Activated CD4-positive, alpha-beta T cell treated with anti-CD3 and anti-CD28 coated beads, Interleukin-2, amount 50 U/mL, for 4 hours (primary cell): ENCODE data around the gene TMUB2.
A peak's percentile ranks its signal among the peaks of the same experiment; 100 is the strongest.

Source experiments
- DNase-seq, 2 experiments: peaks; one replicate each; pipeline ENCODE4 v3.0.0-alpha.2; 2020

Gene TMUB2

DNA sequence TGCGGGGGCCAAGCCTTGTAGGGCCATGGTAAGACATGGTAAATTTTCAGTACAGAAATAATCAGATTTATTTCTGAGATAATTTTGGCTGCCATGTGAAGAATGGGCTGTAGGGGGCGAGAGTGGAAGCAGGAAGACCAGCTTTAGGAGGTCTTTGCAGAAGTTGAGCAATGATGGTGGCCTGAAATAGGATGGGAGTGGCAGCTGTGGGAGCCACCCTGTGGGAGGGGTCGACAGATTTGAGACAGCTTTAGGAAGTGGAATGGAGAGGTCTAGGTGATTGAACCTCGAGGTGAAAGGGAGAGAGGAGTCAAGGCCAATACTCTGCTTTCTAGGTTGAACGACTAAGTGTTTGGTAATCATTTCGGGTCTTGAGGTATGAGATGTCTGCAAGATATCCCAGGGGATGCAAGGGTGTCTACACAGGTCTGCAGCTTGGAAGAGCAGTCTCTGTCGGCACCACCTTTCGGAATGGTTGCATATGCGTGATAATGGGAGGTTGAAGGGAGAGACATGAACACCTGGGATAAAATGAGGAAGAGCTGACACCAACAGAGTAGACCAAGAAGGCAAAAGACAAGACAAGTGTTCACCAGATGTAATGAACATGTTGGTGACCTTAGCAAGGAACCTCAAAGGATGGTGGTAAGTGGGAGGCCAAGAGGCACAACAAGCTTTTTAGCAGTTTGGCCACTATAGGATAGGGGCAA, 17.1 kb downstream of the TMUB2 start:
- DNase-seq, result peak; percentile 38

DNA sequence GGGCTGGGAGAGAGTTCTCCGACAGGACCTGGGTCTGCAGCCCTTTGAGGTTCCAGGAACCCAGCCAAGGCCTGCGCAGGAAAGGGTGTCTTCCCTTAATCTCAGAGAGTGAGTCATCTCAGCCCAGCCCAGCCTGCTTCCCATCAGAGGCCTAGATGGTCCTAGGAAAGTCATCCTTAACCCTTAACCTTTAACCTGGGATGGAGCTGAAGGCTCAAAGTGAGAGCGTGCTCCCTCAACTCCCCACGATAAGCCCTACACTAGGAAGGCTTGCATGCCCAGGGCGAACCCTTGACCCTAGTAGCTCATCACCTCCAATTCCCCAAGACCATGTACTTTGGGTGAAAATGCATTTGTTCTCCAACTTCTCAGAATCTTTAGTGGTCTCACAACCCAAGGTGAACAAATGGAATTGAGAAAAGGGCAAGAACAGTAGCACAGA, 17.7 kb downstream of the TMUB2 start:
- DNase-seq, result no peak

DNA sequence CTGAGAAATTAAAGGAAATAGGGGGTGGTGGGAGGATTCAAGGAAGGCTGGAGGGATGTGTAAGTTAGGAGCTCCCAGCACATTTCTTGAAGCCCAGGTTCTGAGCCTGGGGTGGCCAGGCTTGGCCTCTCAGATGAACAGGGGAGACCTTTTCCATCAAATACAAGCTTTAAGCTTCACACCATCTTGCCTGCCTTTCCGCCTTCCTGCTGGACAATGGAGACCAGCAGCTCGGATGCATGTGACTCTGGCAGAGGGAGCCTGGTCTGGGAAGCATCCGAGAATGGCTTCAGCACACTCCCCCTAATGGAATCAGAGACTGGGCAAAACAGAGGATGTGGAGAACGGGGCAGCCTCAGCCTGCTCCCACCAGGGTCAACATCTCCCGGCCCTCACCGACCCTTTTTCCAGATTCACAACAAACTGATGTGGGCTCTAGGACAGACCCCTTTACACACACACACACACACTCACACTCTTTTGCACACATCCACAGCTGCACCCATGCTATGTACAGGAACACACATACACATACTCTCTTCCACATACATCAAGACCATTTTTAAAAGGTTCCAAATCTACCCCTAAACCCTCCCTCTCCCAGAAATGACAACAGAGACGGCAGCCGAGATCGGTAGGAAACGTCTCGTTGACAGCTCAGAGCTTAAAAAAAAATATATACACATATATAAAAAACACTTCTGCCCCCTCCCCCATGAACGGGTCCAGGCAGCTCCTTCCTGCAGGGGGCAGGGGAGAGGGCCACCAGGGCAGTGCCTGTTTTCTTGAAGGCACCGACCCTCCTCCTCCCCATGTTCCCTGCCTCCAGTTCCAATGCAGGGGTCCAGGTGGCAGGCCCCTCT, 19.4 kb downstream of the TMUB2 start:
- no peak for DNase-seq

DNA sequence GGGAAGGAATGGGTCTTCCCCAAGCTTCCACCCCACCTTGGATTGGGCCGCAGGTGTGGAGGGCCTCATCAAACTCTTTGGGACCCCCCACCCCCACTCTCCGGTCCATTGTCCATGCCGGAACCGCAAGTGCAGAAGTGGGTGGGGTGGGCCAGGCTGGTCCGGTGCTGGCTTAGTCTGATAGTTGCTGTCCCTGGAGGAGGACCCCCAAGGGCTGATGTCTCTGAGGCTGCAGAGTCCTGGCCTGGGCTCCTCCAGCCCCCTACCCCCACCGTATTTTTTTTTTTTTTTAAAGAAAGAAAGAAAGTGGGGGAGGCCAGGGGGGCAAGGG, 20.0 kb downstream of the TMUB2 start:
- DNase-seq, result no peak

DNA sequence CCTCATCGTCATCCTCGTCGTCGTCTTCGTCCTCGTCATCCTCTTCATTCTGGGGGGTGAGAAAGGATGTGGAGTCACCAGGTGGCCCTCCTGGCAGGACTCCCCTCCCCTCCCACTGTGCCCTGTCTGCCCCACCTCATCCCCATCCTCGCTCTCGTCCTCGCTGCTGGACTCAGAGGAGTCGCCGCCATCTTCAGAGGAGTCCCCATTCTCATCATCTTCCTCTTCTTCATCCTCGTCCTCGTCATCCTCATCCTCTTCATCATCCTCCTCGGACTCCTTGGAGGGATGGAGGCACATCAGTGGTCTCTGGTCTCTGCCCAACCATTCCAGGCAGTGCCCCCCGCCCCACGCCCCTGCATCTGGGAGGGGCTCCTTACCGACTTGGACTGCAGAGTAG, 20.5 kb downstream of the TMUB2 start:
- no peak for DNase-seq

DNA sequence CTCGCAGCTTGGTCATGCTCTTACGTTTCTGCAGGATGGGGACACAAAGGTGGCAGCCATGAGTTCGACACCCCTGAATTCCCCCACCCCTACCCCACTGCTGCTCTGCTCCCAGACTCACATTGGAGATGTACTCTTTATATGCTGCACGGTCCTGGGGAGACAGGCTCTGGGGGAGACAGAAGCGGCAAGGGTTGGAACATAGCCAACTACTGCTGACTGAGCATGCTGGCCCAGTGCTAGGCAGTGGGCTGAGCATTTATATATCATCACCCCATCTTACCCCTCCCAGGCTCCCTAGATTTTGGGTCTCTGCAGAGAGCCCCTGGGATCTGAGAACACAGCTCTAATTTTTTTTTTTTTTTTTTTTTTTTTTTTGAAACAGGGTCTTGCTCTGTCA, 21.0 kb downstream of the TMUB2 start:
- no peak for DNase-seq

DNA sequence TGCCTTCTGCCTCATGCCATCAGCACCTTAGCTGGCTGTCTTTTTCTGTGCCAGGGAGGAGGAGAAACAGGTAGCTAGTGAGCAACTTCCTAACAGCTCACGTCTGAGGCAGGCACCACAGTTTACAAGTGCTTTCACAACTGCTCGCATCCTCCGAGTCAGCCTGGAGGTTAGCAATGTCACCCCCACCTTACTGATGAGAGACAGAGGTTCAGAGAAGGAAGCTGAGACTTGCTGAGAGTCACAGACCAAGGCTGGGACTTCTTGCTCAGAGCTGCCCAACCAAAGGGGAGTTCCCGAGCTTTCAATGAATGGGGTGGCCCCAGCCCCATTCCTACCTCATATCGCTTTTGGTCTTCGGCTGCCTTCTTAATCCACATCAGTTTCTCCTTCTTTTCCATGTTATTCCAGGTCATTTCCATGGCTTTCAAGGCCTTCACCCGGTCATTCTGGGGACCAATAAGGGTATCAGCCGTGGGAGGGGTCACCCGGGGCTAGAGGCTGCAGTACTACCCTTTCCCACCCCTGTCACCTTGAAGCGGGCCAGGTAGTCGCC, 23.1 kb downstream of the TMUB2 start:
- DNase-seq, result peak; percentile 18 to 27

DNA sequence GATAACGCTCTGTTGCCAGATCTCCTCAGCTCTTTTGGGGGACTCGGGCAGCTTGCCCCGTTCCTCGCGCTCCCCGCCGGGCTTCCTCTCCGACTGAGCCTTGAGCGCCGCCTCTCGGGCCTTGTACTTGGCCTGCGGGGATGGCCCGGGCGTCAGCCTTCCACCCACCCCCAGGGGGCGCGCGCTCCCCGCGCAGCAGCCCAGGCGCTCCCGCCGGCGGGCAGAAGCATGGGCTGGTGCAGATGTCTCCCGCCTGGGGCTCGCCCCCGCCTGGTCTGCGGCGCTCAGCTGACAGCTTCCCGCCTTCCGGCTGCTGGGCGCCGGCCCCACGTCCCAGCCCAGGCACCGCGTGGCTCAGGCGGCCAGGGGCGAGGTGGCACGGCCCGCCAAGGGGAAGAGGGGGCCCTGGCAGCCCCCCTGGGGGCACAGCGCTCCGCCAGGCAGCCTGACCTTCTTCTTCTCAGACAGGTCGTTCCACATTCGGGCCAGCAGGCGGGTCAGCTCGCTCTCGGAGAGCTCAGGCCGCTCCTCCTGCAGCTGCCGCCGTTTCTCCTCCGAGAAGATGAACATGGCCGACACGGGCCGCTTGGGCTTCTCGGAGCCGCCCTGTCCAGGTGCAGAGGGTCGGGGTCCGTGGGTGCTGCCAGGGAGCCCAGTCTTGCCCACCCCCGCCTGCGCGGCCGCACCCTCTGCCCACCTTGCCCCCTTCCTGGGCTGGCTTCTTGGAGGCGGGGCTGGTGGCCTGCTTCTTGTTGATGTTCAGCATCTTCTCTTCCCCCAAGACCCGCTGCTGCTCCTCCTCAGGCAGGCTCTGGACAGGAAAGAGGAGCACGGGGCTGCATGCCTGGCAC, 23.8 kb downstream of the TMUB2 start:
- peak; percentile 85 to 87 for DNase-seq

DNA sequence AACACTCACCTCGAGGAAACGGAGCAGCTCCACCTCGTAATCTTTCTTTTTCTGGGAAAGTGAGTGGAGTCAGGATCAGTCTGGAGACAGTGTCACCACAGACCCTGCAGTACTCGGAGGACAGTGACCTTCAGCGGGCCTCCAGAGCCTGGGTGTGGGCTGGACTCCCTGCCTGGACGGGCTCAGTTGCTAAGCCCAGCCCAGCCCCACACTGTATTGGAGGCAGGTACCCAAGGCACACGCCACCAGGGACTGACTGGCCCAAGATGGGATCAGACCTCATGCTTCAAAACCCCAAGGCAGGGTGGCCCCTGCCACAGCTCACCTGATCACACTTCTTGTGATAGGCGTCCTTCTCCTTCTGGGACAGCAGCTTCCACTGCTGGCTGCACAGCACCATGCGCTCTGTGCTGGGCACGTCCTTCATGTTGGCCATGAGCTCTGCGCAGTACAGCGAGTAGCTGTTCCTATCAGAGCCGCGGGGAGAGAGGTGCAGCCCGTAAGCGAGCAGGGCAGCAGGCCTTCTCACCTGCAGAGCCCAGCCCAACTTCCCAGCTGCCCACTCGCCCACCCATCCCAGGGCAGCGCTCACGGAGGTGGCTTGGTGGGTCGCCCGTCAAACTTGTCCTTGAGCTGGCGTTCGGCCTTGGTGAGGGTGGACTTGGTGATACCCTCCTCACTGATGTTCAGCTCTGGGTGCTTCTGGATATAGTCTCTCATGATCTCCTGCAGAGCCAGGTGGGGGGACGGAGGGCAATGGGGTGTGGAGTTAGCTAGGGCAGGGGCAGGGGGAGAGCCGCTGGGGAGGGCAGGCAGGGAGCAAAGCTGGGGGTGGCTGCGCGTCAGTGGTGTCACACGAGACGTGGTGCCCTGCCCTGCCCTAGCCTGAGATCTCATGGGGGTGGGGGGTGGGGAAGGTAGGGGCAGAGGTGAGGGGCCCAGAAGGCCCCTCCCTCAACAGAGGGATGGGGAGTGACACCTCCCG, 24.8 kb downstream of the TMUB2 start:
- no peak for DNase-seq

DNA sequence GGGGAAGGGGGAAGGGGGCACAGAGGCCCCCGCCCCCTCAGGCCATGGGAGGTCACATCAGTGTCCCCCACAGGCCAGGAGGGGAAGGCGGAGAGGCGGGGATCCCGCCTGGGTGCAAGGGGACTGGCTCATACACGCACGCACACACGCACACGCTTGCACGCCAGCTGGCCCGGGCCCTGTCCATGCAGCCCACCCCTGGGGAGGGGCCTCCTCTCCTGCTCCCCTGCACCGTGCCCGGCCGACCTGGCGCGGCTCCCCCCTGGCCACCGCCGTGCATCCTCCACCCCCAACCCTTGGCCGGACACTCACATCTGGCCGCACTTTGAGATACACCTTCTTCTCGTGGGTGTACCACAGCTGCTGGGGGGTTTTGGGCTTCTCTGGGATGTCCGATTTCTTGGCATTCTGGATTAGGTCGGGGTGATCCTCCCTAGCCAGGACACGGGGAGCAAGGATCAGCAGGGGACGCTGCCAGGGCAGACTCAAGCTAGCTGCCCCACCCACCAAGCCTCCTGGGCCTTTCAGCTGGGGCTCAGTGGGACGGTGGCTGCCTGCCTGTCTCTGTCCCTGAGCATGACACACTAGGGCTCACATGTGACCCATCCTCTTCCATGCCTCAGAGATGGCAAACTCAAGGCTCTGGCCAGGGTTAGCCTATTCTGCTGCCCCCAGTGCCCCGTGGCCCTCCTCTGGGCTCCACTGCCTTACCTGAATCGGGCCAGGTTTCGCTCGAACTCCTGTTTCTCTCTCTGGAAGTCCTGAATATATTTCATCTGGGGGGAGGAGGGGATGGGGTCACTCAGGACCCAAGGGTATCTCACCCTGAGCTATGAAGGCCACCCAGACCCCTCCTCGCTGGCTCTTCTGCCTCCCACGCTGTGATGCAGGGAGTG, 26.0 kb downstream of the TMUB2 start:
- DNase-seq, result no peak

DNA sequence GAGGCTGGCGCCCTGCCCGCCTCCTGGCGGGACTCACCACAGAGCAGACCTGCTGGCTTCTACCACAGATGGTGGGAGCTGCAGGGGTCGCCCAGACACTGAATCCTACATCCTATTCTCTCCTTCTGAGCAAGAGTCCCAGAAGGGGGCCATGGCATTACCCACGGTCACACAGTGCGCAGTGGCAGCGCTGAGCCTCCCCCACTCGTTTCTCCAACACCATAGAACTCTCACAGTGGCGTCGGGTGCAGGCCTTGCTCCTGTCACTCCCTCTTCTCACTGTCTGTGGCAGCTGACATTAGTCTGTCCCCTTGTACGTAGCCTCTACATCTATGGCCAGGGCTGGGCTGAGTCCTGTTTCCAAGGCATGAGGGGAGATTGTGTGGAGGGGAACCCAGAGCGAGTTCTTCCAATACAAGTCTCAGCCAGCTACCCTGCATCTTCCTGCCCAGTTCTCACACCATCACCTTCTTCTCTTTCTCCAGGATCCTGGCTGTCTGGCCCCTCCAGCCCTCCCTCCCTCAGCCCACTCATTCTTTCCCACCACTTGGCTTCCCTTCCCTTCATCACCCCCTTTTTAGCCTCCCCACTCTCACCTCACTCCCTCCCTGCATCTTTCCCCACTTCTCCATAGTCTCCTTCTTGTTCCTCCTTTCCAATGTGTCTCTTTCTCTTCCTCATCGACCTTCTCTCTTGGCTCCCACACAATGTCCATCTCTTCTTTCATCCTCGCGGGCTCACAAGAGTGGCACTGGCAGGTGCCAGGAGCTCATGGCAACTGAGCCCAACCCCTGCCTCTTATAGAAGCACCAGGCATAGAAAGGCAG, 26.8 kb downstream of the TMUB2 start:
- DNase-seq, result no peak

DNA sequence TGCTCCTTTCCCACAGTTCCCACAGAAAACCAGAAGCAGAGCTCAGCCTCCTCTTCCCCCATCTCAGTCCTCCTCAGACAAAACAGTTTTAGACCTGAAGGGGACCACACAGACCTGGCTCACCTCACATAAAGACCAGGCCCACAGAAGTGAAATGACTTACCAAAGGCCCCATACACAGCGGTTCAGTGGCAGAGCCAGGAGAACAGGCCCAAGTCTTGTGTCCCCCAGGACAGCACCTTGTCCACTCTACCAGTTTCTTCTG, 27.4 kb downstream of the TMUB2 start:
- DNase-seq, result no peak

DNA sequence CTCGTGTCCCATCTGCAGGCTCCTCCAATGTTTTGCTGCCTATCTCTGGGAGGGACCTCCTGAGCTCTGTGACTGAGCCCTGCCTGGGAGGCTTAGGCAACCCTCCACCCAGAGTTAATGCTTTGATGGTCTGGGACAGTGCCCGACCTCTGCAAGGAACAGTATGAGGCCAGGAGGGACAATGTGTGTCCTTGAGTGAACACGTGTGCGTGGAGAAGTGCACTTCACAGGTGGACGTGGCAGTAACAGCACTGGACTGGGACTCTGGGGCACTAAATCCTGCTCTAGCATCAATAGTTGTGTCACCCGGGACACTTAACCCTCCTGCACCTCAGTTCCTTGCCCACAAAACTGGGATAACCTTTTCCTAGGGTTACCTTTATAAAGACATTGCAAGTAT, 28.1 kb downstream of the TMUB2 start:
- DNase-seq, result no peak

DNA sequence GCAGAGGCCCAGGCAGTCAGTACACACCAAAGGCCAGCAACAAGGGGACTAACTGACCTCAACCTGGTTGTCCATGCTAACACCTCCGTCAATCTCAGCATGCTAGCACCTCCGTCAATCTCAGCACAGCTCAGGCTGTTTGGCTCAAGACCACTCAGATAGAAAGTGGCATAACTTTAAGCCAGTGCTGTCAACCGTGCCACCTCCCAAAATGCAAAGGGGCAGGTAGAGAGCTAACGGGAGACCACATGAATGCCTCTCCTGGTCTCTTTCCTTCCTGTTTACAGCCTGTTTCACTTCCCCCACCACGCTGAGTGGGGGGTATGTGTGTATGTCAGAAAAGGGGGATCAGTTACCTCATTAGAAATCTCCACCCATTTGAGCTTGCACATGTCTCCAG, 29.4 kb downstream of the TMUB2 start:
- no peak for DNase-seq

DNA sequence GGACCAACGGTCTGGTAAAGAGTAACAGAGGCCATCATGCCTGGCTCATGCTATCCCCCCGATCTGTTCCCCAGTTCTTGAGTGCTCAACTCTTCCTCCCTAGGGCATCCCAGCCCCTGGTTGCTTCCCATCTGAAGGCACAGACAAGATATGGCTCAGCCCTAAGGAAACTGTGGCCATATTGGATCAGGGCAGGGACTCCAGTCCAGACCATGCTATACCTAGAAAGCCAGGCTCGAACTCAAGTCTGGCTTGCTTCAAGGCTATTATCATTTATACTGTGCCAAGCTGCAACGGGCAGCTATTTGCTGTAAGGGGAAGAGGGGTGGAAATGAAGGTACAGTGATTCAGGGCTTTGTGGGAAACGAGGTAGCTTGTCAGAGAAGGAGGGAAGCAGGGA, 29.9 kb downstream of the TMUB2 start:
- no peak for DNase-seq

DNA sequence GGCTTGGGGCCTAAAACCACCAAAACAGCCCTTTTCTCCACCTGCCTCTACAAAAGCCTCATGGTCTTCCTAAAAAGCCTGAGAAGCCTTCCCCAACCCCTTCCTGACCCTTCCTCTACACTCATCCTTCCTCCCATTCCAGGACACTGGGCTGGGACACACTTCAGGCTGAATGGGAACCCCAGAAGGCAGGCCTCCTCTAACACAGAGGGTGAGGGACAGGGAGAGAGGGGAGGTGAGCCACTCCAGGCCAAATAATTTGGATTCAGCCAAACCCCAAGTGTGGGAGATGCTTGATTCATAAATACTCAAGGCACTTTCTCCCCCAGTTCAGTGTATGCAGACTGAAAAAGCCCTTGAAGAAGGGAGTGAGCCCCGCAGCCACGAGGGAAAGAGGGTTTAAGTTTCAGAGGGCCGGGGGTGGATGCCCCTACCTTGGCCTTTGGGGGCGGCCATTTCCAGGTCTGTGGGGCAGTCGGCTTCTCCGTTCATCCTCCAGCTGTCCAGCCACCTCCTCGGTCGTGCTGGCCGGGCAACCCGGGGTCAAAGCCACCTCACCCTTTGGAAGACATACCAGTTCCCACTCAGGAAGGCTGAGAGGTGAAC, 31.1 kb downstream of the TMUB2 start:
- no peak for DNase-seq

DNA sequence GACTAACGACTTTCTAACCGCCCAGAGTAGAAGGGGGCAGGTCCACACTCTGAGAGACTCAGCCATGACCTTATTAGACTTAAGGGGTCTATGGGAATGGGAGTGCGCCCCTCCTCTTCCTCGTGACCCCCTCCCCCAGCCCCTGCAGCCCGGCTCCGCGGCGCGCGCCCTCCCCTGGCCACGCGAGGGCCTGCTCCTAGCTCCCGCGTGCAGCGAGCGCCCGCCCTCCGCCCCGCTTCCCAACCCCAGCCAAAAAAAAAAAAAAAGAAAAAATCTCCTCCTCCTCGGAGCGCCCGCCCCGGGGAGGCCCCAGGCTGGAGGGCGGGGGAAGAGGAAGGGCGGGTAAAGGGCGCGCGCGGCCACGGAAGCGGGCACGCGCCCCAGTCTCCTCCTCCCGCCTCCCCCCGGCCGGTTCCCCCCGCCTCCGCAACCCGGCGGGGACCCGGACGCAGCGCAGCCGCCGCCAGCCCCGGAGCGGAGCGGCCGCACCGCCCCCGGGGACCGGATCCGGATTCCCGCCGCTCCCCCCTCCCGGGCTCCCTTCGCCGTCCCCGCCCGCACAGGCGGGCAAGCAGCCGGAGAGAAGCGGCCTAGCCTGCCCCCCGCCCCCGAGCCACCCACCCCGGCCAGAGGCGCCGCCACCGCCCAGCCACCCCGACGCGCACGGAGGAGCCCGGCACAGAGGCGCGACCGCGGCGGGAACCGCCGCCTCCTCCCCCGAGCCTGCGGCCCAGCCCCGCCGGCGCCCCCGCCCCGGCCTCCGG, 31.8 kb downstream of the TMUB2 start:
- peak; percentile 79 to 84 for DNase-seq

DNA sequence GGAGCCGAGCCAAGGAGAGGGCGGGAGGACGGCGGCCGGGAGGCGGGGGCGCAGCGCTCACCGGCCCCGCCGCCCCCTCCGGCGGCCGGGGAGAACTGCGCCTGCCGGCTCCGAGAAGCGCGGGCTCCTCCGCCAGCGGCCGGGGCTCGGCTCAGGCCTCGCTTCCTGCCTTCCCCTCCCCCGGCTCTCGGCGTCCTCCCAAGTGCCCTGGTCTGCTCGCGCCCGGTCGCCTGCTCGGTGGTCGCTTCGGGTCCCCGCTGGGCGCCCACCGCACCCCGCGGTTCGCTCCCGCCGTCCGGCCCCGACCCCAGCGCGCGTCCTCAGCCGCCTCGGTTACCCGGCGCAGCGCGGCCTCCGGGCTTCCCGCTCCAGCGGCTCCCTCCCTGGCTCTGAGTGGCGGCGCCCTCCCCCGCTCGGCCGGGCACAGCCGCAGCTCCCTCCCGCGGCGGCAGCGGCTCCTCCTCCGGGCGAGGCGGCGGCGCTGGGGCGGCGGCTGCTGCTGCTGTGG, 32.4 kb downstream of the TMUB2 start:
- peak; percentile 54 to 57 for DNase-seq
